Measurements from ENCODE around the gene SSTR5.
A peak's percentile ranks its signal among the peaks of the same experiment; 100 is the strongest.

SSTR5 gene

GRCh38 chr16:1093284-1094123 lies 21.0 kb downstream of the SSTR5 start:
- peak; percentile 11 for DNase-seq

GRCh38 chr16:1094124-1094479 lies 21.6 kb downstream of the SSTR5 start:
- DNase-seq, result no peak

GRCh38 chr16:1094601-1095449 lies 22.3 kb downstream of the SSTR5 start:
- DNase-seq, result no peak

GRCh38 chr16:1095450-1096168 lies 23.1 kb downstream of the SSTR5 start:
- DNase-seq, result no peak

- DNase-seq, result no peak
Measured at GRCh38 chr16:1096169-1097082, 23.9 kb downstream of the SSTR5 start, which contains the start of gene C1QTNF8. C1QTNF8 (minus strand) TSS chr16:1096244; CDS start chr16:1094922, 1,322 bp downstream.

- no peak for DNase-seq
Measured at GRCh38 chr16:1097156-1097555, 24.6 kb downstream of the SSTR5 start.

- DNase-seq, result no peak
Measured at GRCh38 chr16:1097800-1098199, 25.3 kb downstream of the SSTR5 start.

- DNase-seq, result no peak
Measured at GRCh38 chr16:1098266-1098991, 25.9 kb downstream of the SSTR5 start.

- DNase-seq, result no peak
Measured at GRCh38 chr16:1099189-1100083, 26.9 kb downstream of the SSTR5 start.

- no peak for DNase-seq
Measured at GRCh38 chr16:1100084-1100800, 27.7 kb downstream of the SSTR5 start.

GRCh38 chr16:1101133-1101532 lies 28.6 kb downstream of the SSTR5 start:
- DNase-seq, result no peak

- no peak for DNase-seq
Measured at GRCh38 chr16:1101573-1102332, 29.2 kb downstream of the SSTR5 start.

GRCh38 chr16:1102333-1102700 lies 29.8 kb downstream of the SSTR5 start:
- DNase-seq, result no peak

- DNase-seq, result peak; percentile 59
Measured at GRCh38 chr16:1102921-1103635, 30.5 kb downstream of the SSTR5 start.

- no peak for DNase-seq
Measured at GRCh38 chr16:1103636-1103980, 31.1 kb downstream of the SSTR5 start.

- peak; percentile 16 for DNase-seq
Measured at GRCh38 chr16:1105888-1106620, 33.5 kb downstream of the SSTR5 start.

GRCh38 chr16:1106659-1107058 lies 34.1 kb downstream of the SSTR5 start:
- no peak for DNase-seq

- no peak for DNase-seq
Measured at GRCh38 chr16:1107141-1107540, 34.6 kb downstream of the SSTR5 start.

Measured in activated CD4-positive, alpha-beta T cell treated with anti-CD3 and anti-CD28 coated beads, Interleukin-2, amount 50 U/mL, for 16 hours (primary cell).